SK-N-SH (cell line): ENCODE results near the gene GUCY1A2. TPM values are rescaled to one million over a fixed set of nuclear protein-coding genes. Genes with fewer than 3 reads are reported as not detected.

ENCODE experiments used
- CTCF ChIA-PET: fragments of 300-600, 350-600 bp; formaldehyde crosslinking; extraction: SDS; loops from one replicate; lab custom pipeline; 2021; lab: Yijun Ruan, JAX
- POLR2A ChIA-PET: fragments of 350-600 bp; sonication (Branson Sonifier 250); formaldehyde crosslinking; extraction: SDS; loops from one replicate; lab custom pipeline; 2020; ENCODE audit warnings: antibody characterized with exemption, inconsistent platforms; lab: Yijun Ruan, JAX
- DNase-seq: peaks from one replicate; pipeline ENCODE4 v3.0.0; 2012
- H2AFZ ChIP-seq: fragments of 200-600 bp; sonication (generic); 2 replicates; pipeline ENCODE4 v1.8.1; 2016; ENCODE audit warnings: antibody characterized with exemption, mild to moderate bottlenecking, low read depth
- H3F3A ChIP-seq: fragments of 200-600 bp; sonication (generic); replicated peaks from 2 replicates; pipeline ENCODE3; 2016; ENCODE audit warnings: antibody characterized with exemption, mild to moderate bottlenecking; ENCODE audit not compliant: insufficient read depth
- H3K27ac ChIP-seq, 2 experiments: fragments of 200-500 bp in 1 of 2; fragments of 200-600 bp in 1 of 2; sonication (Bioruptor generic) in 1 of 2; sonication (generic), shearing (Covaris generic) in 1 of 2; 2 replicates each; pipeline versions ENCODE4 v1.5.1 to v1.6.1; 2014 to 2016; ENCODE audit warnings: low read depth in 2 of 2, inconsistent platforms in 1 of 2, low read length in 1 of 2, mild to moderate bottlenecking in 1 of 2, mixed read lengths in 1 of 2
- H3K27me3 ChIP-seq: fragments of 200-600 bp; sonication (generic), shearing (Covaris generic); 2 replicates; pipeline ENCODE4 v1.6.1; 2016; ENCODE audit warnings: mixed run types; ENCODE audit not compliant: insufficient read depth
- H3K36me3 ChIP-seq, 2 experiments: fragments of 200-500 bp in 1 of 2; fragments of 200-600 bp in 1 of 2; sonication (Bioruptor generic) in 1 of 2; sonication (generic) in 1 of 2; replicated peaks in 1 of 2; 2 replicates each; pipeline versions ENCODE3 to v1.5.1; 2014 to 2016; ENCODE audit warnings: low read length in 1 of 2, mild to moderate bottlenecking in 1 of 2; ENCODE audit not compliant: insufficient read depth in 2 of 2, control insufficient read depth in 1 of 2
- H3K4me1 ChIP-seq, 2 experiments: fragments of 200-500 bp in 1 of 2; fragments of 200-600 bp in 1 of 2; sonication (Bioruptor generic) in 1 of 2; sonication (generic), shearing (Covaris generic) in 1 of 2; 2 replicates each; pipeline versions ENCODE4 v1.5.1 to v1.6.1; 2014 to 2016; ENCODE audit warnings: low read depth in 1 of 2, low read length in 1 of 2, mixed run types in 1 of 2; ENCODE audit not compliant: insufficient read depth in 2 of 2, control insufficient read depth in 1 of 2
- H3K4me2 ChIP-seq: fragments of 200-600 bp; sonication (generic), shearing (Covaris generic); 2 replicates; pipeline ENCODE4 v1.6.1; 2017; ENCODE audit warnings: mixed run types
- H3K4me3 ChIP-seq, 2 experiments: fragments of 200-500 bp in 1 of 2; fragments of 200-600 bp in 1 of 2; sonication (Bioruptor generic) in 1 of 2; sonication (generic), shearing (Covaris generic) in 1 of 2; 2 replicates each; pipeline versions ENCODE4 v1.5.1 to v1.8.1; 2014 to 2016; ENCODE audit warnings: low read depth in 2 of 2, inconsistent platforms in 1 of 2, low read length in 1 of 2, mild to moderate bottlenecking in 1 of 2, mixed read lengths in 1 of 2, moderate library complexity in 1 of 2
- H3K79me2 ChIP-seq: fragments of 200-600 bp; sonication (generic); 2 replicates; pipeline ENCODE4 v1.8.1; 2017; ENCODE audit warnings: mild to moderate bottlenecking; ENCODE audit not compliant: insufficient read depth
- H3K9ac ChIP-seq: fragments of 200-600 bp; sonication (generic); 2 replicates; pipeline ENCODE4 v1.6.1; 2017; ENCODE audit warnings: mixed run types
- H3K9me2 ChIP-seq: fragments of 200-600 bp; sonication (generic); 2 replicates; pipeline ENCODE4 v1.6.1; 2017; ENCODE audit warnings: mixed run types
- H3K9me3 ChIP-seq: fragments of 200-600 bp; sonication (generic); 2 replicates; pipeline ENCODE4 v1.6.1; 2017; ENCODE audit warnings: mixed run types, mild to moderate bottlenecking, moderate library complexity
- H4K20me1 ChIP-seq: fragments of 200-600 bp; sonication (generic); 2 replicates; pipeline ENCODE4 v1.6.1; 2017; ENCODE audit warnings: mild to moderate bottlenecking, mixed run types; ENCODE audit not compliant: insufficient read depth
- CHD2 ChIP-seq: fragments of 150-350 bp; IDR thresholded peaks from 2 replicates; pipeline ENCODE4 v1.6.1; 2018; ENCODE audit warnings: low read length; ENCODE audit not compliant: partially characterized antibody
- CTCF ChIP-seq: fragments of 200-600 bp; sonication (generic); IDR thresholded peaks from 2 replicates; pipeline ENCODE4 v1.6.1; 2017; ENCODE audit warnings: antibody characterized with exemption, mild to moderate bottlenecking, moderate library complexity
- FOSL2 ChIP-seq: IDR thresholded peaks from 2 replicates; pipeline ENCODE4 v1.4.0; 2012; ENCODE audit warnings: low read depth, mild to moderate bottlenecking, moderate library complexity, borderline replicate concordance
- FOXJ3 ChIP-seq: sonication (generic); formaldehyde crosslinking; IDR thresholded peaks from 2 replicates; pipeline ENCODE4 v1.5.1; 2020; ENCODE audit warnings: mild to moderate bottlenecking, missing genetic modification reagents
- FOXM1 ChIP-seq: IDR thresholded peaks from 2 replicates; pipeline ENCODE4 v1.4.0; 2012; ENCODE audit warnings: low read depth, mild to moderate bottlenecking
- GATA2 ChIP-seq: sonication (generic); formaldehyde crosslinking; IDR thresholded peaks from 2 replicates; pipeline ENCODE4 v1.5.0; 2020; ENCODE audit warnings: mild to moderate bottlenecking, missing genetic modification reagents
- IRF3 ChIP-seq: fragments of 150-350 bp; IDR thresholded peaks from 2 replicates; pipeline ENCODE4 v1.6.1; 2016; ENCODE audit warnings: mild to moderate bottlenecking, low read depth, low read length
- JUND ChIP-seq: IDR thresholded peaks from 2 replicates; pipeline ENCODE4 v1.4.0; 2012
- MAX ChIP-seq: IDR thresholded peaks from 2 replicates; pipeline ENCODE4 v1.4.0; 2012; ENCODE audit warnings: low read depth
- MEF2A ChIP-seq: IDR thresholded peaks from 2 replicates; pipeline ENCODE4 v1.4.0; 2012; ENCODE audit warnings: low read depth, borderline replicate concordance
- MXI1 ChIP-seq: IDR thresholded peaks from 2 replicates; pipeline ENCODE4 v1.6.1; 2012; ENCODE audit warnings: mild to moderate bottlenecking, low read depth, low read length, improper control_type of control experiment
- PBX3 ChIP-seq: IDR thresholded peaks from 2 replicates; pipeline ENCODE4; 2012
- POLR2AphosphoS5 ChIP-seq: IDR thresholded peaks from 2 replicates; pipeline ENCODE4 v1.6.1; 2012; ENCODE audit warnings: low read depth, low read length
- REST ChIP-seq: IDR thresholded peaks from 2 replicates; pipeline ENCODE4 v1.6.1; 2012; ENCODE audit warnings: mild to moderate bottlenecking, low read depth, low read length, moderate library complexity
- RFX5 ChIP-seq: IDR thresholded peaks from 2 replicates; pipeline ENCODE4 v1.6.1; 2012; ENCODE audit warnings: mild to moderate bottlenecking, improper control_type of control experiment, low read length
- SIN3A ChIP-seq: IDR thresholded peaks from 2 replicates; pipeline ENCODE4 v1.6.1; 2012; ENCODE audit warnings: low read depth, mild to moderate bottlenecking, low read length, moderate library complexity, borderline replicate concordance
- TCF12 ChIP-seq: IDR thresholded peaks from 2 replicates; pipeline ENCODE4 v1.4.0; 2012
- TEAD4 ChIP-seq: IDR thresholded peaks from 2 replicates; pipeline ENCODE4 v1.4.0; 2012; ENCODE audit warnings: mild to moderate bottlenecking, borderline replicate concordance; ENCODE audit not compliant: insufficient read depth
- USF2 ChIP-seq: fragments of 150-350 bp; IDR thresholded peaks from 2 replicates; pipeline ENCODE4 v1.6.1; 2017; ENCODE audit warnings: antibody characterized with exemption, low read length, low read depth, borderline replicate concordance
- YY1 ChIP-seq: IDR thresholded peaks from 2 replicates; pipeline ENCODE4 v1.4.0; 2012; ENCODE audit warnings: low read depth, mild to moderate bottlenecking
- WGBS: methylation state at CpG from one replicate; pipeline ENCODE4 v1.1.6; 2017; ENCODE audit warnings: low lambda C conversion rate; 5-methylcytosine and 5-hydroxymethylcytosine counted together
- polyA plus RNA-seq, 3 experiments: library from polyadenylated mRNA; depleted of rRNA; stranded (reverse); fragments of >200 nt; gene quantifications; 2 replicates each; pipeline ENCODE4 v1.2.3, GENCODE V29; 2012

The GUCY1A2 gene
- polyA plus RNA-seq, 1 of the 3 experiments (the other 2 are of a cell fraction): 0.26 TPM

GRCh38 chr11:106745941-106746340 lies 272.3 kb downstream of the GUCY1A2 start:
- TF ChIP-seq MAX (no peak), GATA2 (CRISPR knock-in tag) (no peak), POLR2AphosphoS5 (no peak), FOXJ3 (no peak), SIN3A (no peak), YY1 (no peak), TCF12 (no peak), USF2 (no peak), CTCF (no peak), CHD2 (no peak), MEF2A (no peak), JUND (no peak), MXI1 (no peak)
- Histone ChIP-seq H3K79me2 (no peaks in the 10 kb centered on the region), H3K4me3 (no peak overlapping the region), H3K9ac (no peak overlapping the region), H3K27me3 (no peaks in the 10 kb centered on the region), H3K9me2 (no peaks in the 10 kb centered on the region), H3K36me3 (no peaks in the 10 kb centered on the region), H3K4me1 (no peaks in the 10 kb centered on the region), H4K20me1 (no peaks in the 10 kb centered on the region), H3K9me3 (no peaks in the 10 kb centered on the region), H2AFZ (no peak overlapping the region), H3F3A (no peaks in the 10 kb centered on the region), H3K4me2 (no peak overlapping the region), H3K27ac (no peak overlapping the region)
- ChIA-PET CTCF (interaction anchor here (0.8 kb wide), 1 partner anchor 28 kb away, joined by 3 read pairs; no protein-coding TSS in a partner anchor), POLR2A (no interaction called here)
- DNase-seq: no peak
- WGBS: 23% methylated on average over 1 of the region's 1 CpG

- Histone ChIP-seq H3K9me3 (peaks cover 8% of the 10 kb centered on the region; the same call in 1 of the 2 replicates), H3F3A (no peaks in the 10 kb centered on the region), H3K27me3 (no peaks in the 10 kb centered on the region), H2AFZ (no peak overlapping the region)
- no peak for TF ChIP-seq FOXM1
- no peak for TF ChIP-seq REST
- no peak for TF ChIP-seq TEAD4
- no peak for TF ChIP-seq RFX5
- no peak for TF ChIP-seq PBX3
- no peak for TF ChIP-seq IRF3
- no peak for TF ChIP-seq FOSL2
- TF ChIP-seq, all 33 proteins: peak for 0
- ChIA-PET POLR2A (no interaction called here), CTCF (no interaction called here)
- Histone ChIP-seq H3K4me3 (no peak overlapping the region), H4K20me1 (no peaks in the 10 kb centered on the region), H3K9me2 (no peaks in the 10 kb centered on the region), H3K9ac (no peak overlapping the region), H3K79me2 (no peaks in the 10 kb centered on the region), H3K27ac (0 out of 4 replicates have a peak overlapping the region, but pooled peaks of 1 of the 2 experiments have one; percentile 19), H3K4me1 (no peaks in the 10 kb centered on the region), H3K36me3 (no peaks in the 10 kb centered on the region), H3K4me2 (no peak overlapping the region)
- no peak for DNase-seq
- WGBS: 59% methylated on average over 4 of the region's 4 CpGs
Observed at GRCh38 chr11:106733635-106734034, 284.6 kb downstream of the GUCY1A2 start.
